Measurements from ENCODE around the gene NEU1. TPM values are rescaled to one million over a fixed set of nuclear protein-coding genes. Genes with fewer than 3 reads are reported as not detected.

The NEU1 gene
- total and polyA plus RNA-seq, 2 of the 8 experiments (the other 6 are each of a cell fraction or from before 2014, with no cell fraction given), result 41.2 to 72.1 TPM

- TF ChIP-seq SAP30 (IDR thresholded peaks at IDR 0.05; ENCODE audit: insufficient read depth, insufficient replicate concordance, low read length), result no peak
- TF ChIP-seq HDAC6 (IDR thresholded peaks at IDR 0.05; ENCODE audit: low read depth, low read length), result no peak
- TF ChIP-seq SIX5 (IDR thresholded peaks at IDR 0.05; ENCODE audit: low read depth, low read length), result no peak
- no peak for TF ChIP-seq JUND (IDR thresholded peaks at IDR 0.05; ENCODE audit: low read length)
- no peak for TF ChIP-seq CTBP2 (IDR thresholded peaks at IDR 0.05; ENCODE audit: borderline replicate concordance, insufficient read depth, insufficient read length, low read length)
- no peak for TF ChIP-seq RNF2 (IDR thresholded peaks at IDR 0.05; ENCODE audit: borderline replicate concordance, low read depth, low read length, missing control alignments, poor library complexity, severe bottlenecking)
- no peak for TF ChIP-seq SP4 (IDR thresholded peaks at IDR 0.05; ENCODE audit: low read length)
- TF ChIP-seq POLR2A (IDR thresholded peaks at IDR 0.05; ENCODE audit: control extremely low read depth in 1 of 2, low read depth in 2 of 2, low read length in 2 of 2), result no peak
- TF ChIP-seq, protein P1, sequence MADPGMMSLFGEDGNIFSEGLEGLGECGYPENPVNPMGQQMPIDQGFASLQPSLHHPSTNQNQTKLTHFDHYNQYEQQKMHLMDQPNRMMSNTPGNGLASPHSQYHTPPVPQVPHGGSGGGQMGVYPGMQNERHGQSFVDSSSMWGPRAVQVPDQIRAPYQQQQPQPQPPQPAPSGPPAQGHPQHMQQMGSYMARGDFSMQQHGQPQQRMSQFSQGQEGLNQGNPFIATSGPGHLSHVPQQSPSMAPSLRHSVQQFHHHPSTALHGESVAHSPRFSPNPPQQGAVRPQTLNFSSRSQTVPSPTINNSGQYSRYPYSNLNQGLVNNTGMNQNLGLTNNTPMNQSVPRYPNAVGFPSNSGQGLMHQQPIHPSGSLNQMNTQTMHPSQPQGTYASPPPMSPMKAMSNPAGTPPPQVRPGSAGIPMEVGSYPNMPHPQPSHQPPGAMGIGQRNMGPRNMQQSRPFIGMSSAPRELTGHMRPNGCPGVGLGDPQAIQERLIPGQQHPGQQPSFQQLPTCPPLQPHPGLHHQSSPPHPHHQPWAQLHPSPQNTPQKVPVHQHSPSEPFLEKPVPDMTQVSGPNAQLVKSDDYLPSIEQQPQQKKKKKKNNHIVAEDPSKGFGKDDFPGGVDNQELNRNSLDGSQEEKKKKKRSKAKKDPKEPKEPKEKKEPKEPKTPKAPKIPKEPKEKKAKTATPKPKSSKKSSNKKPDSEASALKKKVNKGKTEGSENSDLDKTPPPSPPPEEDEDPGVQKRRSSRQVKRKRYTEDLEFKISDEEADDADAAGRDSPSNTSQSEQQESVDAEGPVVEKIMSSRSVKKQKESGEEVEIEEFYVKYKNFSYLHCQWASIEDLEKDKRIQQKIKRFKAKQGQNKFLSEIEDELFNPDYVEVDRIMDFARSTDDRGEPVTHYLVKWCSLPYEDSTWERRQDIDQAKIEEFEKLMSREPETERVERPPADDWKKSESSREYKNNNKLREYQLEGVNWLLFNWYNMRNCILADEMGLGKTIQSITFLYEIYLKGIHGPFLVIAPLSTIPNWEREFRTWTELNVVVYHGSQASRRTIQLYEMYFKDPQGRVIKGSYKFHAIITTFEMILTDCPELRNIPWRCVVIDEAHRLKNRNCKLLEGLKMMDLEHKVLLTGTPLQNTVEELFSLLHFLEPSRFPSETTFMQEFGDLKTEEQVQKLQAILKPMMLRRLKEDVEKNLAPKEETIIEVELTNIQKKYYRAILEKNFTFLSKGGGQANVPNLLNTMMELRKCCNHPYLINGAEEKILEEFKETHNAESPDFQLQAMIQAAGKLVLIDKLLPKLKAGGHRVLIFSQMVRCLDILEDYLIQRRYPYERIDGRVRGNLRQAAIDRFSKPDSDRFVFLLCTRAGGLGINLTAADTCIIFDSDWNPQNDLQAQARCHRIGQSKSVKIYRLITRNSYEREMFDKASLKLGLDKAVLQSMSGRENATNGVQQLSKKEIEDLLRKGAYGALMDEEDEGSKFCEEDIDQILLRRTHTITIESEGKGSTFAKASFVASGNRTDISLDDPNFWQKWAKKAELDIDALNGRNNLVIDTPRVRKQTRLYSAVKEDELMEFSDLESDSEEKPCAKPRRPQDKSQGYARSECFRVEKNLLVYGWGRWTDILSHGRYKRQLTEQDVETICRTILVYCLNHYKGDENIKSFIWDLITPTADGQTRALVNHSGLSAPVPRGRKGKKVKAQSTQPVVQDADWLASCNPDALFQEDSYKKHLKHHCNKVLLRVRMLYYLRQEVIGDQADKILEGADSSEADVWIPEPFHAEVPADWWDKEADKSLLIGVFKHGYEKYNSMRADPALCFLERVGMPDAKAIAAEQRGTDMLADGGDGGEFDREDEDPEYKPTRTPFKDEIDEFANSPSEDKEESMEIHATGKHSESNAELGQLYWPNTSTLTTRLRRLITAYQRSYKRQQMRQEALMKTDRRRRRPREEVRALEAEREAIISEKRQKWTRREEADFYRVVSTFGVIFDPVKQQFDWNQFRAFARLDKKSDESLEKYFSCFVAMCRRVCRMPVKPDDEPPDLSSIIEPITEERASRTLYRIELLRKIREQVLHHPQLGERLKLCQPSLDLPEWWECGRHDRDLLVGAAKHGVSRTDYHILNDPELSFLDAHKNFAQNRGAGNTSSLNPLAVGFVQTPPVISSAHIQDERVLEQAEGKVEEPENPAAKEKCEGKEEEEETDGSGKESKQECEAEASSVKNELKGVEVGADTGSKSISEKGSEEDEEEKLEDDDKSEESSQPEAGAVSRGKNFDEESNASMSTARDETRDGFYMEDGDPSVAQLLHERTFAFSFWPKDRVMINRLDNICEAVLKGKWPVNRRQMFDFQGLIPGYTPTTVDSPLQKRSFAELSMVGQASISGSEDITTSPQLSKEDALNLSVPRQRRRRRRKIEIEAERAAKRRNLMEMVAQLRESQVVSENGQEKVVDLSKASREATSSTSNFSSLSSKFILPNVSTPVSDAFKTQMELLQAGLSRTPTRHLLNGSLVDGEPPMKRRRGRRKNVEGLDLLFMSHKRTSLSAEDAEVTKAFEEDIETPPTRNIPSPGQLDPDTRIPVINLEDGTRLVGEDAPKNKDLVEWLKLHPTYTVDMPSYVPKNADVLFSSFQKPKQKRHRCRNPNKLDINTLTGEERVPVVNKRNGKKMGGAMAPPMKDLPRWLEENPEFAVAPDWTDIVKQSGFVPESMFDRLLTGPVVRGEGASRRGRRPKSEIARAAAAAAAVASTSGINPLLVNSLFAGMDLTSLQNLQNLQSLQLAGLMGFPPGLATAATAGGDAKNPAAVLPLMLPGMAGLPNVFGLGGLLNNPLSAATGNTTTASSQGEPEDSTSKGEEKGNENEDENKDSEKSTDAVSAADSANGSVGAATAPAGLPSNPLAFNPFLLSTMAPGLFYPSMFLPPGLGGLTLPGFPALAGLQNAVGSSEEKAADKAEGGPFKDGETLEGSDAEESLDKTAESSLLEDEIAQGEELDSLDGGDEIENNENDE (IDR thresholded peaks at IDR 0.05; ENCODE audit: insufficient replicate concordance, low read length), result no peak
- TF ChIP-seq TAF1 (IDR thresholded peaks at IDR 0.05; ENCODE audit: low read depth, low read length), result 0 out of 2 replicates have a peak, but pooled peaks have one; percentile 18
- 0 out of 2 replicates have a peak, but pooled peaks have one; percentile 37 for TF ChIP-seq TBP (IDR thresholded peaks at IDR 0.05; ENCODE audit: low read depth, low read length)
These were observed 16.1 kb upstream of the NEU1 start, which contains the start of gene SLC44A4 (continued) for GRCh38 chr6:31878726-31879125.
